Keratinocyte (primary cell): Measurements from ENCODE around the gene AFF2. TPM values are rescaled to one million over a fixed set of nuclear protein-coding genes. Genes with fewer than 3 reads are reported as not detected.

ENCODE experiments used
- DNase-seq: peaks from one replicate; pipeline ENCODE4 v3.0.0-alpha.2; 2011; ENCODE audit warnings: low read depth, missing footprints, low spot score
- FAIRE-seq: peaks from 2 replicates; lab custom pipeline; 2011; peaks lifted over from hg19 to GRCh38; lab: Jason Lieb, UNC
- H2AFZ ChIP-seq: 2 replicates; pipeline ENCODE4 v1.6.0; 2012; ENCODE audit warnings: low read length, control low read depth, inconsistent platforms; ENCODE audit not compliant: control insufficient read depth
- H3K27ac ChIP-seq: 2 replicates; pipeline ENCODE4 v1.5.1; 2011; ENCODE audit warnings: low read length; ENCODE audit not compliant: control insufficient read depth, insufficient read depth
- H3K27me3 ChIP-seq: 3 replicates; pipeline ENCODE4 v1.6.0; 2011; ENCODE audit warnings: low read length; ENCODE audit not compliant: control insufficient read depth, insufficient read depth; ENCODE audit errors: extremely low read depth
- H3K36me3 ChIP-seq, 2 experiments: 2 replicates in 1 of 2; 3 replicates in 1 of 2; pipeline ENCODE4 v1.5.1; 2011; ENCODE audit warnings: low read length in 2 of 2, mild to moderate bottlenecking in 1 of 2; ENCODE audit not compliant: control insufficient read depth in 2 of 2, insufficient read depth in 2 of 2; ENCODE audit errors: extremely low read depth in 1 of 2
- H3K4me1 ChIP-seq: 3 replicates; pipeline ENCODE4 v1.5.1; 2011; ENCODE audit warnings: low read length; ENCODE audit not compliant: control insufficient read depth, insufficient read depth; ENCODE audit errors: extremely low read depth
- H3K4me2 ChIP-seq: 3 replicates; pipeline ENCODE4 v1.6.0; 2011; ENCODE audit warnings: low read depth, low read length; ENCODE audit not compliant: control insufficient read depth, insufficient read depth; ENCODE audit errors: extremely low read depth
- H3K4me3 ChIP-seq, 3 experiments: fragments of 200-600 bp in 1 of 3; sonication (generic) in 1 of 3; 2 replicates in 2 of 3; 3 replicates in 1 of 3; pipeline ENCODE4 v1.5.1; 2011 to 2016; ENCODE audit warnings: low read length in 3 of 3, mild to moderate bottlenecking in 3 of 3, control low read depth in 2 of 3, inconsistent platforms in 1 of 3, low read depth in 1 of 3, mixed read lengths in 1 of 3, mixed run types in 1 of 3, moderate library complexity in 1 of 3; ENCODE audit not compliant: control insufficient read depth in 2 of 3, insufficient read depth in 2 of 3; ENCODE audit errors: extremely low read depth in 1 of 3
- H3K79me2 ChIP-seq: 2 replicates; pipeline ENCODE4 v1.6.0; 2012; ENCODE audit warnings: low read length; ENCODE audit not compliant: control insufficient read depth, insufficient read depth
- H3K9ac ChIP-seq: 3 replicates; pipeline ENCODE4 v1.6.0; 2011; ENCODE audit warnings: low read length; ENCODE audit not compliant: control insufficient read depth, insufficient read depth; ENCODE audit errors: extremely low read depth
- H3K9me1 ChIP-seq: 3 replicates; pipeline ENCODE4 v1.6.0; 2011; ENCODE audit warnings: low read length; ENCODE audit not compliant: control insufficient read depth, insufficient read depth; ENCODE audit errors: extremely low read depth
- H3K9me3 ChIP-seq: 2 replicates; pipeline ENCODE4 v1.5.1; 2012; ENCODE audit warnings: low read depth, low read length; ENCODE audit not compliant: control insufficient read depth
- H4K20me1 ChIP-seq: 3 replicates; pipeline ENCODE4 v1.6.0; 2011; ENCODE audit warnings: low read length; ENCODE audit not compliant: control insufficient read depth, insufficient read depth; ENCODE audit errors: extremely low read depth
- CTCF ChIP-seq, 3 experiments: IDR thresholded peaks in 1 of 3; conservative IDR thresholded peaks in 1 of 3; optimal IDR thresholded peaks in 1 of 3; 2 replicates in 2 of 3; 3 replicates in 1 of 3; pipeline versions ENCODE3 to v1.5.1; 2011; ENCODE audit warnings: low read length in 3 of 3, mild to moderate bottlenecking in 3 of 3, moderate library complexity in 2 of 3, control low read depth in 1 of 3, inconsistent platforms in 1 of 3; ENCODE audit not compliant: insufficient read depth in 2 of 3; ENCODE audit errors: extremely low read depth in 1 of 3
- EZH2 ChIP-seq: IDR thresholded peaks from one replicate; pipeline ENCODE4 v1.6.1; 2012; ENCODE audit warnings: inconsistent platforms, mild to moderate bottlenecking, low read length, moderate library complexity
- dilution Hi-C: fragments of 300-500 bp; cut with MboI; formaldehyde crosslinking; loops from one replicate; pipeline ENCODE4 v1.7.0; 2020; ENCODE audit warnings: low sequenced_read_pairs; ENCODE audit not compliant: extremely low pct_ligation_motif_present
- polyA plus RNA-seq, 5 experiments: library from polyadenylated mRNA; depleted of rRNA in 3 of 5; stranded (reverse) in 3 of 5; stranded (forward) in 1 of 5; unstranded in 1 of 5; fragments of >200 nt; gene quantifications; 1 replicate in 1 of 5; 2 replicates in 3 of 5; 3 replicates in 1 of 5; pipeline versions ENCODE4 v1.2.1 to v1.2.3, GENCODE V29; 2011 to 2012; ENCODE audit warnings: missing spikeins in 2 of 5, low read depth in 1 of 5, low replicate concordance in 1 of 5

AFF2 gene
- polyA plus RNA-seq, 1 donor (not counting 4 experiments of a cell fraction or from before 2014, with no cell fraction given), result 0.01 TPM

GRCh38 chrX:148728901-148729300 lies 228.5 kb downstream of the AFF2 start:
- no peak overlapping the region for H3K4me3 ChIP-seq
- peaks cover 2% of the 10 kb centered on the region for H3K9me3 ChIP-seq
- FAIRE-seq (no peak), DNase-seq (no peak)
- no peak overlapping the region for H2AFZ ChIP-seq
- TF ChIP-seq EZH2 (no peak), CTCF (optimal IDR thresholded peaks at IDR 0.05 in 1 of 3, IDR thresholded peaks at IDR 0.05 in 1 of 3, conservative IDR thresholded peaks at IDR 0.05 in 1 of 3; ENCODE audit: extremely low read depth in 1 of 3, insufficient read depth in 2 of 3, low read length in 3 of 3) (no peak)
- H4K20me1 ChIP-seq, result no peaks in the 10 kb centered on the region
- H3K36me3 ChIP-seq, result no peaks in the 10 kb centered on the region
- no peaks in the 10 kb centered on the region for H3K79me2 ChIP-seq
- no peak overlapping the region for H3K4me2 ChIP-seq
- H3K27ac ChIP-seq, result no peak overlapping the region
- dilution Hi-C loops, result no loop called here
- H3K27me3 ChIP-seq, result no peaks in the 10 kb centered on the region
- no peaks in the 10 kb centered on the region for H3K4me1 ChIP-seq
- no peaks in the 10 kb centered on the region for H3K9me1 ChIP-seq
- H3K9ac ChIP-seq, result no peak overlapping the region

- FAIRE-seq, result no peak
- dilution Hi-C loops, result no loop called here
Measured at GRCh38 chrX:148732743-148733142, 232.3 kb downstream of the AFF2 start.

More at GRCh38 chrX:148732743-148733142, 232.3 kb downstream of the AFF2 start:
- Histone ChIP-seq H3K9ac (no peak overlapping the region), H3K4me3 (no peak overlapping the region), H4K20me1 (no peaks in the 10 kb centered on the region), H3K27ac (no peak overlapping the region), H3K9me1 (no peaks in the 10 kb centered on the region), H3K4me2 (no peak overlapping the region), H3K4me1 (no peaks in the 10 kb centered on the region), H2AFZ (no peak overlapping the region), H3K27me3 (no peaks in the 10 kb centered on the region), H3K9me3 (no peaks in the 10 kb centered on the region), H3K36me3 (no peaks in the 10 kb centered on the region), H3K79me2 (no peaks in the 10 kb centered on the region)
- no peak for TF ChIP-seq EZH2
- no peak for TF ChIP-seq CTCF (optimal IDR thresholded peaks at IDR 0.05 in 1 of 3, IDR thresholded peaks at IDR 0.05 in 1 of 3, conservative IDR thresholded peaks at IDR 0.05 in 1 of 3; ENCODE audit: extremely low read depth in 1 of 3, insufficient read depth in 2 of 3, low read length in 3 of 3)
- DNase-seq, result no peak
